Left cardiac atrium (tissue), 4 donors: Measurements from ENCODE around the gene APOD. TPM values are rescaled to one million over a fixed set of nuclear protein-coding genes. Genes with fewer than 3 reads are reported as not detected.

Experiments used
- ATAC-seq, 2 donors: fragments of 200-7000 bp; cut with Tn5 transposase; one replicate each; pipeline ENCODE4 v1.9.1; 2020; ENCODE audit warnings: mild to moderate bottlenecking in 2 of 2, moderate library complexity in 2 of 2
- DNase-seq: peaks from one replicate; pipeline ENCODE4 v3.0.0-alpha.2; 2020
- intact Hi-C, 2 donors: fragments of 100-400 bp; cut with DNase I; formaldehyde crosslinking; loops; one replicate each; pipeline versions ENCODE4 v1.14.1 to v1.15.1; 2022 to 2023
- total RNA-seq, 2 donors: library from RNA; stranded (reverse); fragmentation: NEBNext Ultra II Directional; extraction: Animal tissue kit (Norgen Biotek cat#: 25700); gene quantifications; one replicate each; pipeline ENCODE4 v1.2.1, GENCODE V29; 2021
- donor health status: DM: no; HTN: yes; CAD: no.
- donor health status: DM: no; HTN: yes; CAD: no; lungs with severe emphysema.
- donor health status: DM: yes; HTN: yes; CAD: no.
- donor health status: Dilated cardiomyopathy.

Gene APOD
- total RNA-seq, 2 donors from 2014 or later: 85.0 to 256 TPM

DNA sequence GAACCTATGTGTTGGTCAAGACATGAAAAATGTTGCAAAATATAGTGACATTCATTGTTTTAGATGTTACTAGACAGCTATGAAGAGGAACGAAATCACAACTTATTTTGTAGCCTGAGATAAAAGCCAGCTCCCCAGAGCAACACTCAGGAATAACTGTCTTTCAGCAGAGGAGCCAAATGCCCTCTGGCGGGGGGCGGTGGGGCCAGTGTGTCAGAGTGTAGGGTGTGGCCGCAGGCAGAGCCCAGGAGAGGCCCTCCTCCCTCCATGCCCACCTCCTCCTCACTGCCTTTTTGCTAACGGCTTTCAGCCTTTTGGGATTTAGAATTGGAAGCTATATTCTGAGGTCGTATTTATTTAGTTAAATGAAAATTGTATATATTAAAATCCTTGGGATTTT lies 16.9 kb downstream of the APOD start:
- intact Hi-C loops: no loop called here
- no peak for DNase-seq
- peak; percentile 38 to 64 for ATAC-seq

DNA sequence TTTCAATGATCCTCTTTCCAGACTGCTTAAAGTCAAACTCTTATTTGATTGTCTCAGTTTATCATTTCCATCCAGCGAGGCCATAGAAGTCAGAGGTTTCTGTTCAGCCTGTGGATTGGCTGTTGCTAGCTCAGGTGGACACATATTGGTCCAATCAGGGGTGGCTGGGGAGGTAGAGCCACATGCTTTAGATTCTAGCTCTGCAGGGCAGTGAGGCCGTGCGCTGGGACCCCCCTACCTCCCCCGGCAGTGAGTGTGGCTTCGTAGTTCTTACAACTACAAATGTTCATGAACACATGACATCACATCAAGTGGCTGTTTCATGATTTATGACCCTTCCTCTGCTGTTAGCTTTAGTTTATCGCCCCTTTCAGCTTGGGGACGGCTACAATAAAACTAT lies 18.0 kb downstream of the APOD start:
- DNase-seq (no peak), ATAC-seq (peak in 1 of 2 donors; percentile 21)
- intact Hi-C loops: no loop called here

DNA sequence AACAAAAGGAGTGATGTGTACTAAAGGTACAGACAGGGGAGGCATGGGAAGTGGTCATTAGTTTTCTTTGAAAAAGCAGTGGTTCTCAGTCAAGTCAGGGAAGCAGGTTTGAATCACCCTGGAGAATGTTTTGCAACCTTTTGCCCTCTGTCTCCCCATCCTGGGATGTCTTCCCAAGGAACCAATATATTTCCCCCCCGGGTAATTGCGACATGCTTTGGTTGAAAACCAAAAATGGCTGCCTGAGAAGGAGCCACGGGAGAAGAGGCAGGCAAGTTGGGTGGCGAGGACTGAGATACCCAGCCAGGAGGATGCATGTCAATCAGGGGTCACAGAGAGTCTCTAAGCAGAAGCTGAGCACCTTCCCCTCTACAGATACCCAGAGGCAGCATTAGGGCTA lies 20.4 kb downstream of the APOD start:
- no peak for DNase-seq
- intact Hi-C loops: no loop called here
- no peak for ATAC-seq

DNA sequence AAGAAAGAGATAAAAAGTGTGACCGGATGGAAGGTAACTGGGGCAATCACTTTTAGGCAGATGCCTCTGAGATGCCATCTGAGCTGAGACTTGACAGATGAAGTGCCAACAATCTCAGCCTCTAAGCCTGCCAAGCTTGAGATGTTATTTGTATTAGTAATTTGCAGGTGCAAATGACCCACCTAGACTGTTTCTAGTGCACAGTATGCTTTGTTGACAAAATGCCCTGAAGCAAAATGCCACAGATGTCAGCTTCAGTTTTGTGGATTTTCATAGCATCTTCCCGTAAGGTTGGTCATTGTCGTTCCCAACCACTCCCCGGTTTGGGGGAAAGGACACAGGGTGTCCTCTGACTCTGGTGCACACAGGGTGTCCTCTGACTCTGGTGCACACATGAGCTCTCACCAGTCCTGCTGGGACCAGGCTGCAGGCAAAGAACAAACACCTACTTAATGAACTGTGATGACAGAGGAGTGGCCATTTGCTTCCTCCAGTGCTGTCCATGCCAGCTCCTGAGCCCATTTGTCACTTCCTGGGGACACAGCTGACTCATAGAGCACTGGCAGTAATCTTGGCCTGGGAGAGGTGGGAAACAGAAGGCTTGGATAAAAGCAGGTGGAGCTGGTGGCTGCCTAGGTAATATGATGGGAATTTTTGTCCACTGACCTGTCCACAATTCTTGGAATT lies 23.9 kb downstream of the APOD start:
- DNase-seq: no peak
- intact Hi-C loops: loop anchor here in 1 of 2 donors (2.0 kb wide), 1 partner anchor 291 kb away; no protein-coding TSS in a partner anchor
- ATAC-seq: peak in 1 of 2 donors; percentile 83

DNA sequence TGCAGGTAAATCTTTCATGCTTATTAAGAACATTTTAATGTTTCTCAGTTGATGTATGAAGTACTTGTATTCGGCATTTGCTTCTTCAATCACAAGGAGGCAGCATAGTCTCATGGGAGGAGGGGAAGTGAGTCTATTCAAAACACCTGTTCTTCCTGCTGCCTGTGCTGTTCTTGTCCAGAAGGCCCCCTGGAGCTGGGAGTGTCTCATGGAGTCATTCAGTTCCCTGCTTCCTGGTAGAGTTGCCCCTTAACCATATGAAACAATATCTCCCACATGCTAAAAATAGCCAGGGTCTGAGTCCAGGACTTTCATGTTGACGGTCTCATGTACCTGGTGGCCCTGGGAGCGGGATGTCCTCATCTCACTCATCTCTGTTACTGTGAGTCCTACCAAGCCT lies 25.1 kb downstream of the APOD start:
- intact Hi-C loops: loop anchor here in 1 of 2 donors (2.0 kb wide), 1 partner anchor 292 kb away; no protein-coding TSS in a partner anchor
- DNase-seq (no peak), ATAC-seq (peak in 1 of 2 donors; percentile 48)

DNA sequence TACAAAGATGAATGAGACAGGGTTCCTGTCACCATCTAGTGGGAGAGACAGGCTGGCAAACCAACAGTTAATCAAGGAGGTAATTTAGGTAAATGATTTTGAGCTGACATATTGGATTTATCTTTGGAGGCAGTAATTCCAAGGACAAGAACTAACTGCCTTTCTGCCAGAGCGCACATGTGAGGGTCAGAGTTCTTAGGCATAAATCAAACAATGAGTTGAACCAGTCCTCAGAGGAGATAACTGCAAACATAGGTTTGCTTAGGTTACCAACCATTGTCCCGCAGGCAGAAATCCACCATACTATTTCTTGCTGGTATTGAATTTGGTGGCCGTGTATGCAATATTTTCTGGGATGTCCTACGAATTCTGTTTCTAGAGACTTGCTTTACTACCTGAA lies 26.4 kb downstream of the APOD start:
- DNase-seq (no peak), ATAC-seq (no peak)
- intact Hi-C loops: no loop called here

DNA sequence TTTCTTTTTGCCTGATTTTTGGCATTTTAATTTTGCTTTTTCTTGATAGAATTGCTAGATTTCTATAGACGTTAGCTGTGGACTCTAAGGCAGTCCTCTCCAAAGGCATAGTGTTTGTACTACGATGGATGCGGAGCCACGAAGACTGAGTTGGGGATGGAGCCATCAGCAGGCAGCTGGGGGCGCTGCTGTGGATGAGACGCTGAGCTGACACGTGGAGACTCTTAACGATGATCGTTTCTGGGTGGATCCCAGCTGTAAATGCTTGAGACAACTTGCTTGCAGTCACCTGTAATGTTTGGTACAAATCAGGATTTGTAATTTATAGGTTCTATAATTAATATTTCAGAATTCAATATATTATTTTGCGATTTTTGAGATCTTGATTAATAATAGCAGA lies 27.4 kb downstream of the APOD start:
- DNase-seq (no peak), ATAC-seq (no peak)
- intact Hi-C loops: no loop called here

DNA sequence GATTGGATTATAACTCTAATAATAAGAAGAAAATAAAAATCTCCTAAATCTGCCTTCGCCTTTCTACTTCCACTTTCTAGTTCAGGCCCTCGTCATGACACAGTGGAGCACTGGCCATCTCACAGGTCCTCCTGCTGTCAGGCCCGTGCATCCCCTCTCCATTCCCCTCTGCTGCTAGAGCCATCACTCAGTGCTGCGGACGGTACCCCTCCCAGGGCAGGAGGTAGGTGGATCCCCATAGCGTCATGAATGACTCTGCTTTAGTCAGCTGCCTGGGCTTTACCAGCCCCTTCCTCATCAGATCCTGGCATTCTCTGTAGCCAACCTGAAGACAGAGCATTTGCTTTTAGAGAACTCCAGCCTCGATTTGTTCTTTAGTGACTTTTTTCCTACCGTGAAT lies 28.6 kb downstream of the APOD start:
- ATAC-seq: no peak
- no peak for DNase-seq
- intact Hi-C loops: no loop called here

DNA sequence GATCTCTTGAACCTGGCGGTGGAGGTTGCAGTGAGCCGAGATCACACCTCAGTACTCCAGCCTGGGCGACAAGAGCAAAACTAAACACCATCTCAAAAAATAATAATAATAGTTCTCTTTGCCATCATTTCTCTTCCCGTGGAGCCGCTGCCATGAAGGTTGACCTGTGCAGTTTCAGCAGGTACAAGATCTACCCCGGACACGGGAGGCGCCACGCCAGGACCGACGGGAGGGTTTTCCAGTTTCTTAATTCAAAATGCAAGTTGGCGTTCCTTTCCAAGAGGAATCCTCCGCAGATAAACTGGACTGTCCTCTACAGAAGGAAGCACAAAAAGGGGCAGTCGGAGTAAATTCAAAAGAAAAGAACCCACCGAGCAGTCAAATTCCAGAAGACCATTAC lies 29.3 kb downstream of the APOD start:
- intact Hi-C loops: no loop called here
- no peak for DNase-seq
- no peak for ATAC-seq

DNA sequence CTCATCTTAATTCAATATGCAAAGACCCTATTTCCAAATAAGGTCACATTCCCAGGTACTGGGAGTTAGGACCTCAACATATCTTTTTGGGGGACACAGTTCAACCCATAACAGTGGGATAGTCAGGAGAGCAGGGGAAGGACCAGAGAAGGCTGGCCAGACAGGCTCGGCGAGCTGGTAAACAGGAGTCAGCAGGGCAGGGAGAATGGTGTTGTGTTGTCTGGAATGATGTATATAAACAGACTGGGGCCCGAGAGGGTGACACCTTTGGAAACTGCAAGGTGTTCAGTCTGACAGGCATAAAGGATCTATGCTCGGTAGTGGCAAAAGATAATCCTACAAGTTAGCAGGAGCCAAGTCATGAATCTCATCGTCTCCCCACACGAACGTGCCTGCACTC lies 30.5 kb downstream of the APOD start:
- ATAC-seq: no peak
- intact Hi-C loops: no loop called here
- DNase-seq: no peak

DNA sequence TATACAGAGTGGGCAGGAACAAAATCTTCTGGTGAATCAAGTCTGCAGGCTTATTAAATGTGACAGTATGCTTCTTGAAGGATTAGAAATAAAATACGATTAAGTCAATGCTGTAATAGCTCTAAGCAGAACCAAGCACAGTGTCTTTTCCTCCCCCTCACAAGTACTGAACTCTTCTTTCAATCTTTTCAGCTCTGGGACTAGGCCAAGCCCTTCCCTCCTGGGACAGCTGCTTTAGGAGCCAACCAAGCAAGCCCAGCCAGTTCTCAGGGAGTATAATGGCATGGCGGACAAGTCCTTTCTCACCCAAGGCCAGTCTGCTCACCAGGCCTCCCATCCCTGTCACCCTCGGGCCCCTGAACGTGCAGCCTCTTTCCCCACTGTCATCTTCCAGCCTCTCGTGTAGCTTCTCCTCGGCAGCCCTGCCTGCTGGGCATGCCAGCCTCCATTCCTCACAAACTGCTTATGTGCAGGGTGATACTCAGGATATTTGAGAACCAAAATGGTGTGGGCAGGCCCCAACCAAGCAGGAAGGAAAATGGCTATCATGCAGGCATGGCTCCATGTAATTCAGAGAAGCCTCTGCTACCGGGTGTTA lies 32.3 kb downstream of the APOD start:
- ATAC-seq: peak; percentile 49 to 72
- intact Hi-C loops: no loop called here
- DNase-seq: peak; percentile 44

DNA sequence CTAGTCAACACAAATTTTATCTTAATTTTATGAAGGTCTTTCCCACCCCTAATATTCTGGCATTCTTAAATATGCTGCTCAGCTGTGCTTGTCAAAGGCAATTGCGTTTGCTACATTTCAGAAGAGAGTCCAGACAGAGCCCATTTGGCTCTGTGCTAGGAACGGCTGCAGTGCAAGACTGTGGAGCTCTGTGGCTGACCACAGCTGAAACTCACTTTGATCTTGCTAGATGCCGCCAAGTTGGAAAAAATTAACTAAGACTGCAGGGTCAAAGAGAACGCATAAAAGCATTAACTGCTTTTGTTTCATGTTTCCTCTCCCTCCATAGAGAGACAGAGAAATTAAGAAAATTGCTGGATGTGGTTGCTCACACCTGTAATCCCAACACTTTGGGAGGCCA lies 33.0 kb downstream of the APOD start:
- intact Hi-C loops: no loop called here
- ATAC-seq (peak; percentile 47 to 68), DNase-seq (no peak)

DNA sequence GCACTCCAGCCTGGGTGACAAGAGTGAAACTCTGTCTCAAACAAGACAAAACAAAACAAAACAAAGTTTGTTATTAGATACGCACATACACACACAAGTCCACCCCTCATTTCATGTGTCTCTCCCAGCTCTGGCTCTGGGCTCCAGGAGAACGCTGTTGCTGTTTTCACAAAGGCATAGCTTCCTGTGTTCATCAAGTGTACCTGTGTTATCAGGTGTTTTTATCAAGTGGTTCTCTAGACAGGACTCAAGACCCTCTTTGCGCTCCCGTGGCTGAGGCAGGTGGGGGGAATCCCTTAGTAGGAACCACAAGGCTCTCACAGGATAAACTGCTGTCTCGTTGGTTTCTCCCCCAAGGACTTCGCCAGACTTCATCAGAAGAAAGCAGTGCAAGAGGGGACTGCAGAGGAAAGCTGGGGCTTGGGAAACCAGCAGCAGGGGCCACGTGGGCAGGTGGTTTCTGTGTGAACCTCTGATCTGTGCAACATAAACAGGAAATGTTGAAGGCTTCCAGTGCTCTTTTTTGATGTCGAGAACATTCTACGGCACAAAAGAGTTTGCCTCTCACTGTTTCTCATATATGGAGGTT lies 33.7 kb downstream of the APOD start:
- intact Hi-C loops: no loop called here
- no peak for DNase-seq

DNA sequence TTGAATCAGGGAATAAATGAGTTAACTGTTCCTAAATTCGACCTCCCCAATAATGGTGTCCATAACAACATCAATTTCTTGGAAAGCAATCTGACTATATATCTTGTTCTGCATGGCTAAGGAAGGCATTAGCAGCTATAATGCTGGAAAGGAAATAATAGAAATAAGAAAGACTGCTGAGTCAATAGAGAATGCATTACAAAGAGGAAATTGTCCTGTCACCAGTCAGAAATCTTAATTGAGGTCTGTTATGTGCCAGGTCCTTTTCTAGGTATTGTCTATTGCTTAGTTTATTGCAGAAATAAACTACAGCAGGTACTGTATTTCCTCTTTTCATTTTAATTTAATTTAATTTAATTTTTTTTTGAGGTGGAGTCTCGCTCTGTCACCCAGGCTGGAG lies 34.8 kb downstream of the APOD start:
- intact Hi-C loops: no loop called here
- DNase-seq (no peak), ATAC-seq (no peak)

More for the DNA sequence above, 33.7 kb downstream of the APOD start:
- ATAC-seq: peak in 1 of 2 donors; percentile 54

DNA sequence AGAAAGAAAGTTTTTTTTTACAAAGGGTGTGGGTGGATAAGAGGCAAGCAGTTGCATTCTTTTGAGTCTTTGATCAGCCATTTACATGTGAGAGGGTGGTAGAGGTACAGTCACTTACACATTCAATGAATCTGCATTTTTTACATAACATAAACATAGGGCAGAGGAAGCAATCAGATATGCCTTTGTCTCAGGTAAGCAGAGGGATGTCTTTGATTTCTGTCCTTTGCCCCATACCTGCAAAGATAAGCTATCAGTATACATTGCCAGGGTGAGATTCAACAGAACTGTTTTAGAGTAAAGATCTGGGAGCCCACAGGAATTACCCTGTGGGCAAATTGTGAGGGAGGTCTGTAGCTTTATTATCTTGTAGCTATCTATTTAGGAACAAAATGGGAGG lies 35.2 kb downstream of the APOD start:
- DNase-seq: no peak
- no peak for ATAC-seq
- intact Hi-C loops: no loop called here

DNA sequence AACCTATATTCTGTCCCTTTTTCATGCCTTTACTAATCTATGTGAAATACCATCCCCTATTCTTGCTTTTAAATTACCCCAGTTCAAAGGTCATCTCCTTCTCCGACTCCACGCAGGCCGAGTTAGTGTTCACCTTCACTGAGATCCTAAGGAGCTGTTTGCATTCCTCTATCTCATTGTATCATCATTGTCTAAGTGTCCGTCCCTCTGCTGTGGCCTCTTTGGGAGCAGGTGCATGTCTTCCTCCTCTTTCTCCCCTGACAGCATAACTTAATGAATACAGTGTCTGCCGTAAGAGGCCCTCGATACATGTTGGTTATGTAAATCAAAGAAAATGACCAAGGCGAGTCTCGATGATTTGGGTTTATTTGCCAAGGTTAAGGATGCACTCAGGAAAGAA lies 35.7 kb downstream of the APOD start:
- intact Hi-C loops: no loop called here
- DNase-seq: no peak

DNA sequence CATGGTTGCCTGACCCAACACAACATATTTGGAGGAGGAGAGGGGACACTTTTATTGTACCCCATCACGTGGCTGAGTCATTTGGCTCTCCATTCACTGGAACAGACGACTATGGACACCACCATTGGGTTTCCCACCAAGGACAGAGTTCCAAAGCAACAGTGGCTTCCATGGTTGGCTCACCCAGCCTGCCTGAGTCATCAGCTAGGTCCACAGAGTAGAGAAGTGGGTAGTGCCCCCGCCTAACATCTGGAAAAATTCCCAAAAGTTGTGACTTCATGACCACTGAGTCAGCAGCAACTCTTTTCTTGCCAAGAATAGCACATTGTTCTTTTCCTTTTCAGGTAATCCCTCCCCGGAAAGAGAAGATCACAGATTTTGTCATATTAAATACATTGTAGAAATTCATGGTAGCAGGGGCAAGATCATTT lies 37.6 kb downstream of the APOD start:
- intact Hi-C loops: no loop called here
- ATAC-seq (no peak), DNase-seq (peak; percentile 57)

More for the DNA sequence above, 35.7 kb downstream of the APOD start:
- no peak for ATAC-seq

DNA sequence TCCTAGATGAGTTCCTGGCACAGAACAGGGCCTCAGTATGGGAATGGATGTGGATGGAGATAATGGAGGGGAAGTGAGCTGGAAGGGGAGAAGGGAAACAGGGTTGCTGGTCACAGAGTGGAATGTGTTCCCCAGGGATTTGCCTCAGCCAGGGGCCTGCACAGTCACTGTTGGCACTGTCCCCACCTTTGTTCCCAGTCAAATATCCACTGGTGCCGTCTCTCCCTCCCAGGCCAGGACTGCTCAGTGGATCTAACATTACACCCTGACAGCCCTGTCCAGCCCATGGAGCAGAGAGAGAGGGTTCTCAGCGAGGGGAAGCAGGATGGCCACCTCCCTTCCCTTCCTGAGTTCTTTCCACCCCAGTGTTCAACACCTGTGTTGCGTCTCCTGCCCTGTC lies 39.1 kb downstream of the APOD start:
- ATAC-seq: peak; percentile 8 to 24
- intact Hi-C loops: no loop called here
- peak; percentile 73 for DNase-seq

DNA sequence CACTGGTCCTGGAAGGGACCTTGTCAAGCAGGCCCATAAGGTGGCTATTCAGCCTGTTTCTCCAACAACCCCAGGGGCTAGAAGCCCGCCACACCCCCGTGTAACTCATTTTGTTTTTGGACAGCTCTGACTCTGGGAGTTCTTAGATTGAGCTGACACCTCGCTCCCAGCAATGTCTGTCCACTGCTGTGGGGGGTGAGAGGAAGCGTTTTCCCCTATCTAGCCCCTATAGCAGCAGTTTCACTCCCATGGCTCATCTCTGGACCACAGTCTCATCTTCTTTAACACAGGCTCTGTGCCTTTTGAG lies 39.6 kb downstream of the APOD start:
- no peak for DNase-seq
- intact Hi-C loops: no loop called here
- no peak for ATAC-seq

DNA sequence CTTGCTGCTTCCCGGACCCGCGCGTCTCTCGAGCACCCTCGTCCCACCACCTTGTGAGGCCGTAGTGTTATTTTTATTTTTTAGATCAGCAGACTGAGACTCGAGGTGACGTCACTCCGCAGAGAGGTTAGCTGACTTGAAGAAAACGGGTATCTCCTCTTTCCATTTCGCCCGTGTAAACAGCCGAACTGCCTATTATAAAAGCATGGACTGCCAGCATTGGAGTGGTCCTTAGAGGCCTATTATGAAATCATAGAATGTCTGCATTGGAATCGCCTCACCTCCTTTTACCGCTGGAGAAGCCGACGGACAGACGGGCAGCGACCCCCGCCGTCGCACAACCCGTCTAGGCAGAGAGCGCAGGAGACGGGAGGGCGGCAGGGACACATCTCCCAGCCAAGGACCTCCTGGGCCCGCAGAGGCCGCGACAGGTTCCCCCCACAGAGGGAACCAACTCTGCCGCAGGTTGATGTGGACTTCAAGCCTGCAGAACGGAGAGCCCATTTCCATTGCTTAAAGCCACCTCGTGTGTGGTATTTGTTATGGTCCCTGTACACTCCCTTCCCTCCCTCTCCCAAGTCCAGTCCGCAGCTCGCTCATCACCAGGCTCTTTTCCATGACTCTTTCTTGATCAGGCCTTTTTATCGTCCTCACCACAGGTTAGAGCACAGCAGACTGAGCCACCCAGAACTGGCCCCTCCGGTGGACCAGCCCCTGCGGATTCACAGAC lies 40.1 kb downstream of the APOD start:
- intact Hi-C loops: no loop called here
- DNase-seq (peak; percentile 34), ATAC-seq (peak; percentile 3 to 10)
